HepG2 (cell line): Measurements from ENCODE around the gene MYO16. TPM values are rescaled to one million over a fixed set of nuclear protein-coding genes. Genes with fewer than 3 reads are reported as not detected.

Source experiments
- ATAC-seq: fragments of 200-7000 bp; cut with Tn5 transposase; 3 replicates; pipeline ENCODE4 v1.9.1; 2020; ENCODE audit warnings: mild to moderate bottlenecking, moderate library complexity
- BruUV-seq: library from RNA; stranded (reverse); fragments of 400-500 nt; replicated peaks from 2 replicates; lab custom pipeline; 2021; lab: Mats Ljungman, UMichigan
- CTCF ChIA-PET: fragments of 300-600 bp; formaldehyde crosslinking; extraction: SDS; loops from one replicate; lab custom pipeline; 2021; ENCODE audit warnings: low total read pairs, inconsistent platforms, low intra/inter-chr PET ratio; lab: Yijun Ruan, JAX
- POLR2A ChIA-PET: fragments of 350-600 bp; sonication (Branson Sonifier 250); formaldehyde crosslinking; loops from one replicate; lab custom pipeline; 2020; ENCODE audit warnings: antibody characterized with exemption, inconsistent platforms; lab: Yijun Ruan, JAX
- DNase-seq: peaks from one replicate; pipeline ENCODE4 v3.0.0-alpha.2; 2015; ENCODE audit warnings: low spot score
- FAIRE-seq: peaks from 3 replicates; lab custom pipeline; 2011; peaks lifted over from hg19 to GRCh38; lab: Jason Lieb, UNC
- H2AFZ ChIP-seq: one replicate; pipeline ENCODE4 v1.6.1; 2011; ENCODE audit warnings: low read length, inconsistent platforms
- H3K27ac ChIP-seq: fragments of 300-600 bp; 3 replicates; pipeline ENCODE4 v1.8.0; 2011; ENCODE audit warnings: mixed run types, mild to moderate bottlenecking, mixed read lengths, low read length, inconsistent platforms; ENCODE audit not compliant: insufficient read depth; ENCODE audit errors: extremely low read length
- H3K27me3 ChIP-seq, 2 experiments: fragments of 200-600 bp in 1 of 2; 2 replicates in 1 of 2; 3 replicates in 1 of 2; pipeline versions ENCODE4 v1.6.0 to v1.8.0; 2011; ENCODE audit warnings: low read length in 2 of 2, mild to moderate bottlenecking in 2 of 2, moderate library complexity in 2 of 2, inconsistent platforms in 1 of 2; ENCODE audit not compliant: insufficient read depth in 2 of 2, control insufficient read depth in 1 of 2
- H3K36me3 ChIP-seq, 2 experiments: fragments of 200-600 bp in 1 of 2; replicated peaks in 1 of 2; 2 replicates in 1 of 2; 3 replicates in 1 of 2; pipeline versions ENCODE4 v1.5.1 to v1.8.0; 2011; ENCODE audit warnings: low read length in 2 of 2, inconsistent platforms in 1 of 2; ENCODE audit not compliant: insufficient read depth in 2 of 2, control insufficient read depth in 1 of 2
- H3K4me1 ChIP-seq: 2 replicates; pipeline ENCODE4 v1.5.1; 2012; ENCODE audit warnings: low read length, inconsistent platforms; ENCODE audit not compliant: insufficient read depth
- H3K4me2 ChIP-seq: 2 replicates; pipeline ENCODE4 v1.6.0; 2011; ENCODE audit warnings: low read depth, low read length, inconsistent platforms
- H3K4me3 ChIP-seq, 3 experiments: fragments of 200-600 bp in 1 of 3; sonication (generic), shearing (Covaris generic) in 1 of 3; replicated peaks in 1 of 3; 2 replicates each; pipeline ENCODE4 v1.5.1; 2011 to 2016; ENCODE audit warnings: low read length in 3 of 3, inconsistent platforms in 2 of 3, low read depth in 2 of 3, mild to moderate bottlenecking in 2 of 3, control low read depth in 1 of 3, mixed read lengths in 1 of 3; ENCODE audit not compliant: insufficient read depth in 1 of 3
- H3K79me2 ChIP-seq: one replicate; pipeline ENCODE4 v1.6.1; 2011; ENCODE audit warnings: low read length, inconsistent platforms; ENCODE audit not compliant: insufficient read depth
- H3K9ac ChIP-seq: 2 replicates; pipeline ENCODE4 v1.6.0; 2011; ENCODE audit warnings: mild to moderate bottlenecking, low read depth, low read length, inconsistent platforms; ENCODE audit not compliant: insufficient read depth
- H3K9me3 ChIP-seq: 2 replicates; pipeline ENCODE4 v1.5.1; 2012; ENCODE audit warnings: mild to moderate bottlenecking, low read length
- H4K20me1 ChIP-seq: 2 replicates; pipeline ENCODE4 v1.6.0; 2011; ENCODE audit warnings: inconsistent platforms, mild to moderate bottlenecking, low read length, moderate library complexity; ENCODE audit not compliant: insufficient read depth
- HDAC6 ChIP-seq: fragments of 200-600 bp; sonication (generic); IDR thresholded peaks from 2 replicates; pipeline ENCODE4 v1.7.0; 2017; ENCODE audit warnings: mild to moderate bottlenecking, antibody characterized with exemption, low read length, low read depth
- LCORL ChIP-seq, 2 experiments: fragments of 450-650 bp in 1 of 2; sonication (generic) in 1 of 2; formaldehyde crosslinking in 1 of 2; IDR thresholded peaks; 2 replicates each; pipeline versions ENCODE4 v1.5.0 to v1.6.1; 2017 to 2020; ENCODE audit warnings: antibody characterized with exemption in 1 of 2, missing genetic modification reagents in 1 of 2
- MAFF ChIP-seq: IDR thresholded peaks from 2 replicates; pipeline ENCODE4 v1.6.1; 2011; ENCODE audit warnings: low read depth, low read length, improper control_type of control experiment
- MAFK ChIP-seq, 2 experiments: IDR thresholded peaks in 1 of 2; conservative IDR thresholded peaks in 1 of 2; 2 replicates each; pipeline ENCODE4 v1.6.1; 2011; ENCODE audit warnings: improper control_type of control experiment in 2 of 2, low read length in 2 of 2
- MTF1 ChIP-seq: sonication (generic); formaldehyde crosslinking; IDR thresholded peaks from 2 replicates; pipeline ENCODE4 v1.5.0; 2020; ENCODE audit warnings: missing genetic modification reagents
- NKX3-1 ChIP-seq: sonication (generic); formaldehyde crosslinking; IDR thresholded peaks from 2 replicates; pipeline ENCODE4 v1.5.0; 2020; ENCODE audit warnings: missing genetic modification reagents
- RAD21 ChIP-seq: fragments of 450-650 bp; formaldehyde crosslinking; IDR thresholded peaks from 2 replicates; pipeline ENCODE4 v1.5.0; 2020; ENCODE audit warnings: mild to moderate bottlenecking
- ZBED4 ChIP-seq: sonication (generic); formaldehyde crosslinking; IDR thresholded peaks from 2 replicates; pipeline ENCODE4 v1.4.0; 2020; ENCODE audit warnings: missing genetic modification reagents, borderline replicate concordance
- ZNF317 ChIP-seq: sonication (generic); formaldehyde crosslinking; IDR thresholded peaks from 2 replicates; pipeline ENCODE4 v1.5.0; 2020; ENCODE audit warnings: mild to moderate bottlenecking, missing genetic modification reagents
- ZNF724P ChIP-seq: sonication (generic); formaldehyde crosslinking; IDR thresholded peaks from 2 replicates; pipeline ENCODE4 v1.8.0; 2022; ENCODE audit warnings: missing genetic modification reagents, borderline replicate concordance
- ZSCAN5A ChIP-seq: sonication (generic); formaldehyde crosslinking; IDR thresholded peaks from 2 replicates; pipeline ENCODE4 v1.8.0; 2022; ENCODE audit warnings: mild to moderate bottlenecking, missing genetic modification reagents, borderline replicate concordance
- WGBS: methylation state at CpG from one replicate; pipeline ENCODE4 v1.1.6; 2017; ENCODE audit warnings: low lambda C conversion rate; 5-methylcytosine and 5-hydroxymethylcytosine counted together
- in situ Hi-C: cut with HindIII; loops from 2 replicates; pipeline ENCODE4 v1.10.0; 2017; ENCODE audit warnings: low pct_unique_long_range_greater_than_20kb; ENCODE audit not compliant: extremely low pct_ligation_motif_present
- intact Hi-C: fragments of 100-400 bp; cut with micrococcal nuclease; formaldehyde crosslinking; loops from one replicate; pipeline ENCODE4 v1.10.0; 2022; ENCODE audit not compliant: unreplicated experiment
- polyA plus RNA-seq, 8 experiments: library from polyadenylated mRNA; depleted of rRNA in 3 of 8; stranded (reverse) in 7 of 8; unstranded in 1 of 8; fragments of >200 nt; fragmentation: Illumina TruSeq in 4 of 8; extraction: Trizol in 4 of 8; gene quantifications; 2 replicates each; pipeline versions ENCODE4 v1.2.1 to v1.2.3, GENCODE V29; 2011 to 2016; ENCODE audit warnings: low read depth in 4 of 8, missing spikeins in 1 of 8, mixed read lengths in 1 of 8; ENCODE audit not compliant: insufficient read depth in 1 of 8
- total RNA-seq, 5 experiments: library from RNA; depleted of rRNA; stranded (reverse); fragments of >200 nt; fragmentation: Illumina TruSeq; extraction: Trizol; gene quantifications; 2 replicates each; pipeline ENCODE4 v1.2.3, GENCODE V29; 2016; ENCODE audit warnings: low read depth in 1 of 5
- TF ChIP-seq, protein P1 (sequence below): sonication (generic); formaldehyde crosslinking; IDR thresholded peaks from 2 replicates; pipeline ENCODE4 v1.4.0; 2020; ENCODE audit warnings: missing genetic modification reagents, low read depth, mild to moderate bottlenecking, borderline replicate concordance

The MYO16 gene
- total and polyA plus RNA-seq, 2 of the 13 experiments (the other 11 are each of a cell fraction or from before 2014, with no cell fraction given) = not detected

GRCh38 chr13:109101550-109102144 lies 472.2 kb downstream of the MYO16 start:
- no peaks in the 10 kb centered on the region; a peak in 1 of 5 replicates for H3K27me3 ChIP-seq
- in situ Hi-C loops = no loop called here
- no TSS peak for BruUV-seq
- ATAC-seq (no peak), FAIRE-seq (no peak), DNase-seq (no peak)
- TF ChIP-seq MAFF = peak; percentile 52; the same call in 1 of the 2 replicates
- peak; percentile 54 to 63 for TF ChIP-seq MAFK (conservative IDR thresholded peaks at IDR 0.05 in 1 of 2, IDR thresholded peaks at IDR 0.05 in 1 of 2; ENCODE audit: low read length in 2 of 2)
- TF ChIP-seq LCORL (IDR thresholded peaks at IDR 0.05) = no peak
- TF ChIP-seq LCORL (CRISPR knock-in tag; IDR thresholded peaks at IDR 0.05) = no peak
- H3K36me3 ChIP-seq = no peaks in the 10 kb centered on the region
- H3K27ac ChIP-seq = no peak overlapping the region
- H3K9ac ChIP-seq = no peak overlapping the region
- no peak overlapping the region for H3K4me2 ChIP-seq
- no peaks in the 10 kb centered on the region for H3K9me3 ChIP-seq
- POLR2A ChIA-PET = no interaction called here
- no peaks in the 10 kb centered on the region for H3K79me2 ChIP-seq
- H3K4me3 ChIP-seq = no peak overlapping the region
- H4K20me1 ChIP-seq = no peaks in the 10 kb centered on the region
- 7% methylated on average over 3 of the region's 3 CpGs for WGBS
- H2AFZ ChIP-seq = no peak overlapping the region
- intact Hi-C loops = no loop called here
- CTCF ChIA-PET = no interaction called here
- H3K4me1 ChIP-seq = no peaks in the 10 kb centered on the region

DNA sequence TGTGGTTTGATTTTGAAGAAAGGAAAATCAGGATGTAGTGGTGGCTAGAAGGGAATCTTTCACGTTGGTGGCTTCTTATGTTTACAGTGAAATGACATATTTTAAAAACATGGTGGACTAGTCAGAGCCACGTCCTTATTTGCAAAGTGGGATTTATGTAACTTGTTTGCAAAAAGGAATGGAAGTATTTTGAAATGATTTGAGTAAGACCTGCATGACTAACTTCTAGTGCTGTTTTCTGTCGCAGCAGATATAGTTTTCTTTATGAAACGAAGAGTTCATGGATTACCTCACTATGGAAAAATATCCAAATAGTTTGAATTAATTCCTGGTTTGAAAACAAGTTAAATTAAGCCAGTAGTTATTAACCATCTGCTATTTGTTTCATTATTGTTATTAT lies 476.5 kb downstream of the MYO16 start:
- Histone ChIP-seq H3K9ac (no peak overlapping the region), H4K20me1 (no peaks in the 10 kb centered on the region), H3K27me3 (no peaks in the 10 kb centered on the region), H3K9me3 (no peaks in the 10 kb centered on the region), H2AFZ (no peak overlapping the region), H3K4me2 (no peak overlapping the region), H3K79me2 (no peaks in the 10 kb centered on the region), H3K4me3 (no peak overlapping the region), H3K27ac (no peak overlapping the region), H3K36me3 (no peaks in the 10 kb centered on the region), H3K4me1 (no peaks in the 10 kb centered on the region)
- in situ Hi-C loops (no loop called here), intact Hi-C loops (no loop called here)
- no peak for DNase-seq
- ChIA-PET POLR2A (no interaction called here), CTCF (no interaction called here)
- ATAC-seq = no peak
- 0% methylated on average over 4 of the region's 4 CpGs for WGBS
- BruUV-seq = no TSS peak
- FAIRE-seq = no peak
- TF ChIP-seq HDAC6 (no peak), ZBED4 (CRISPR knock-in tag) (no peak), ZSCAN5A (no peak), ZNF724P (CRISPR knock-in tag) (no peak), NKX3-1 (CRISPR knock-in tag) (no peak), MAFK (conservative IDR thresholded peaks at IDR 0.05 in 1 of 2, IDR thresholded peaks at IDR 0.05 in 1 of 2; ENCODE audit: low read length in 2 of 2) (no peak), RAD21 (CRISPR knock-in tag) (no peak), MTF1 (CRISPR knock-in tag) (no peak), ZNF317 (no peak)
- TF ChIP-seq, protein P1, sequence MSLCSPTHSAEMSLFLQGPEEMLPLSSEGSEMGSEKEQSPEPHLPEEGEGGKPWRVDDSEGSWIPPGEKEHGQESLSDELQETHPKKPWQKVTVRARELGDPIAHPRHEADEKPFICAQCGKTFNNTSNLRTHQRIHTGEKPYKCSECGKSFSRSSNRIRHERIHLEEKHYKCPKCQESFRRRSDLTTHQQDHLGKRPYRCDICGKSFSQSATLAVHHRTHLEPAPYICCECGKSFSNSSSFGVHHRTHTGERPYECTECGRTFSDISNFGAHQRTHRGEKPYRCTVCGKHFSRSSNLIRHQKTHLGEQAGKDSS (CRISPR knock-in tag) = no peak
